Globus pallidus (tissue), 1 donor: ENCODE results near the gene TMEM63B.
"Not testable (repeated sequence)": the region's sequence is repeated elsewhere in the genome, so short reads cannot be mapped to it uniquely, and the experiment has no call there.

Source experiments
- DNase-seq: peaks from one replicate; pipeline ENCODE4 v3.0.0-alpha.2; 2015; ENCODE audit warnings: low spot score

TMEM63B gene

DNA sequence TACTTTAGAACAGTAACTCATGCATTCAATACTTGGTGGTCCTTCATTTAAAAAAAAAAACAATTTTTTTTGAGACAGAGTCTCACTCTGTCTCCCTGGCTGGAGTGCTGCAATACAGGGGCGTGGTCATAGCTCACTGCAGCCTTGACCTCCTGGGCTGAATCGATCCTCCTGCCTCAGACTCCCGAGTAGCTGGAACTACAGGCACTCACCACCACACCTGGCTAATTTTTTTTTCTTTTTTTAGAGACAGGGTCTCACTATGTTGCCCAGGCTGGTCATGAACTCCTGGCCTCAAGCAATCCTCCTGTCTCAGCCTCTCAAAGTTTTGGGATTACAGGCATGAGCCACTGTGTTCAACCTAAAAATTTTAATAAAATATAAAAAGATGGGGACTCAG, 17.2 kb downstream of the TMEM63B start:
- not testable (repeated sequence) for DNase-seq

DNA sequence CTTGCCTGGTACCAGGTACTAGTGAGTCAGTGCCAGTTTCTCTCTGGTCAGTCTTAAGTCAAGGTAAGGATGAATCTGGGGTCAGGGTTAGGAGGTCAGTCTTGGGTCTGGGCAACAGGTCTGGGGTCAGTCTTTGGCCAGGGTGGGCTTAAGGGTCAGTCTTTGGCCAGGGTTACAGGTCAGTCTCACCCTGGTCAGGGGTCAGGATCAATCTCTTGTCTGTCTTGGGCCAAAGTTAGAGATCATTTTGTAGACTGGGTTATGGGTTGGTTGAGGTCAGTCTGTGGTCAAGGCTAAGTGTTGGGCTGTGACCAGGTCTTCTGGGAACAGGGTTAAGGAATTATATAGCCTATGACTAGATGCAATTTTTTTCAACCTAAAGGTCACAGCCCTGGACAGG, 18.5 kb downstream of the TMEM63B start:
- DNase-seq = no peak

DNA sequence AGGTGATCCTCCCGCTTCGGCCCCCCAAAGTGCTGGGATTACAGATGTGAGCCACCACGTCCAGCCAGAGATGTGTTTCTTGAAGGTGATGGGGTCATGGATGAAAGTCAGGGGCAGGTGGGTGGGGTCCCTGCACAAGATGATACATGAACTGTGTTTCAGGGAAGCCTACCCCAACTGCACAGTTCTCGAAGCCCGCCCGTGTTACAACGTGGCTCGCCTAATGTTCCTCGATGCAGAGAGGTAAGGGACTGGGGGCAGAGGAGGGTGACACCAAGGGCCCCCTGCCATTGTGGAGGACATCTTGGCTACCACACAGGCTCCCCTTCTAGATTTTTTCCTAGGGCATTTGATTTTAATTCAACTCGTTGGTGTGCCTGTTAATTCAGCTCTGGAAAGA, 19.3 kb downstream of the TMEM63B start:
- DNase-seq = no peak

DNA sequence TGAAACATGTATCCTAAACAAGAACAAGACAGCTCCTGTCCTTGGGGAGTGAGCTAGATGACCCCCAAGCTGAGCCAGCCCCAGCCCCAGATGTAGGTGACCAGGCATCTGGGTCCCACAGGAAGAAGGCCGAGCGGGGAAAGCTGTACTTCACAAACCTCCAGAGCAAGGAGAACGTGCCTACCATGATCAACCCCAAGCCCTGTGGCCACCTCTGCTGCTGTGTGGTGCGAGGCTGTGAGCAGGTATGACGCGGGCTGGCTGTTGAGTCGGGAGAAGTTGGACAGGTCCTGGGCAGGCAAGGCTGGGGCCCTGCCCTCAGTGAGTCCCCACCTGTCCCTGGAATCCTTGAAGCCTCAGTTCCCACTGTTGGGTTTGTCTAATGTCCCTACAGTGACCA, 19.9 kb downstream of the TMEM63B start:
- DNase-seq = no peak

DNA sequence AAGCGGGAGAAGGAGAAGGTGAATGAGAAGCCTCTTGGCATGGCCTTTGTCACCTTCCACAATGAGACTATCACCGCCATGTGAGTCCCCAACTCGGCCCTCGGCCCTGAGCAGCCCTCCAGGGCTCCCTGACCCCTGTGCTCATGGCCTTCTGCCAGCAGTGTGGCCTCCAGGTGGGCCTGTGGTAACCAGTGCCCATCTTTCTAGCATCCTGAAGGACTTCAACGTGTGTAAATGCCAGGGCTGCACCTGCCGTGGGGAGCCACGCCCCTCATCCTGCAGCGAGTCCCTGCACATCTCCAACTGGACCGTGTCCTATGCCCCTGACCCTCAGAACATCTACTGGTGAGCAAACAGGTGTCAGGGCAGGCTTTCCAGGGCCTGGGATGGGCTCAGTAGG, 21.0 kb downstream of the TMEM63B start:
- DNase-seq = no peak

DNA sequence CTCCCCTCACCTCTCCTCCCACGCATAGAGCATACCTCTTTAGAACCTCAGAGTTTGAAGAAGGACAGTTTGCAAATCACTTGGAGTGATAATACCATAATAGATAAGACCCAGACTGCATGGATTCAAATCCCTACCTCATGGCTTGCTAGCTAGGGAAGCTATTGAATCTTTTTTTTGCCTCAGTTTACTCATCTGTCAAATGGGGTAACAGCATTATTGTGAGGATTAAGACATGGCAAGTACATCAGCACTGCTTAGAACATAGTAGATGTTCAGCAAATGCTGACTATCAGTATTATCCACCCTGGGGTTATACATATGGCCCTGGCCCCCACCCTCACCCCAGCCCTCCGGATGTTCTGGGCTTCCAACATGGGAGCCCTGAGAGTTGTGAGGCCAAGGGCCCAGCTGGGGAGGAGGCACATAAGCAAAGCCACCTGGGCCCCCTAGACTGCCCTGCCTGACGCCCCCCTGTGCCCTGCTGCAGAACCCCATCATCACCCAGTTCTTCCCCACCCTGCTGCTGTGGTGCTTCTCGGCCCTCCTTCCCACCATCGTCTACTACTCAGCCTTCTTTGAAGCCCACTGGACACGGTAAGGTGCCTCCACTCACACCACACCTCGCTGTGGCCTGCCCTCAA, 22.1 kb downstream of the TMEM63B start:
- DNase-seq = no peak

DNA sequence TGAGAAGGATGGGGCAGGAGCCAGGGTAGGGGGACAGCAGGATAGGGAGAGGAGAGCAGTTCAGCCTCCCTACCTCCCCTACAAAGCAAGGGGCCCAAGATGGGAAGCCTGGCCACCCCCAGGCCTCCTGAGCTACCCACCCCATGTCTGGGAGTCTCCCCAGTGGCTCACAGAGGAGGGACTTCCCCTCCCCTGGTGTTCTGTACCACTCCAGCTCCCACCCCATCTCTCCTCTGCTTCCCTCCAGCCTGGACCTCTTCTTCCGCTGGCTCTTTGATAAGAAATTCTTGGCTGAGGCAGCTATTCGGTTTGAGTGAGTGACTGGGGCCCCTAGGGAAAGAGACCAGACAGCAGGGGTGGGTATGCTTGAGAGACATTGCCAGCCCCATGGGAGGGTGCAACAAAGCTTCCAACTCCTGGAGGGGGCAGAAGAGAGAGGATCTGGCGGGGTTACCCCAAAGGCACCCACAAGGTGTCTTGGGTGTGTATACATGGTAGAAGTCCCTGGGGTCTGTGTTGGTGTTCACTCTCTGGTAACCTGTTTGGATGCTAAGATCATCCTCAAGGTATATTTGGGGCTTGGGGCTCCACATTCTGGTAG, 23.1 kb downstream of the TMEM63B start:
- DNase-seq = no peak

DNA sequence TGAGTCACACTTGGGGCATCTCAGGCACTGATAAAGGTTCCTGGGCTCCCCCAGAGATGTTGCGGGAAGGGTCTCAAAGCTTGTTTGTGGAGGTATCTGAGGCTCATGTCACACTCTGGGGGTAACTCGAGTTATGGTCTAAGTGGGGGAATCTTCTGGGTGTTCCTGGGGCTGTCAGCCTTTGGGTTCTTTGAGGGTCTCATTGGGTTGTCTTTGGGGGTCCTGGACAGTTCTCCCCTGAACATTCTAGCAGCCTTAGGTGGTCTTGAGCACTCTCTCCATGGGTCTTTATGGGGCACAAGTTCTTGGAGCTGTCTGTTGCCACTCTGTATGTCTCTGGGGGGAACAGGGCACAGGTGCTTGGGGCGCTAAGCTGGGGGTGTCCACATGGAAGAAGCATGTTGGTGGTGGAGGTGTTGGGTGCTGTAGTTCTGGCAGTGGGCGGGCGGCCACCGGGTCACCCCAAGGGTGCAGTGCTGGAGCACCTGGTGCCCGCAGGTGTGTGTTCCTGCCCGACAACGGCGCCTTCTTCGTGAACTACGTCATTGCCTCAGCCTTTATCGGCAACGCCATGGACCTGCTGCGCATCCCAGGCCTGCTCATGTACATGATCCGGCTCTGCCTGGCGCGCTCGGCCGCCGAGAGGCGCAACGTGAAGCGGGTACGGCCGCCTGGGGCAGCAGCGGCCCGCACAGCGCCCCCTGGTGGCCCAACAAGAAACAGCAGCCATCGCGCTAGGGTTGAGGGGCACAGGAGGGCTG, 24.2 kb downstream of the TMEM63B start:
- DNase-seq = peak; percentile 32

DNA sequence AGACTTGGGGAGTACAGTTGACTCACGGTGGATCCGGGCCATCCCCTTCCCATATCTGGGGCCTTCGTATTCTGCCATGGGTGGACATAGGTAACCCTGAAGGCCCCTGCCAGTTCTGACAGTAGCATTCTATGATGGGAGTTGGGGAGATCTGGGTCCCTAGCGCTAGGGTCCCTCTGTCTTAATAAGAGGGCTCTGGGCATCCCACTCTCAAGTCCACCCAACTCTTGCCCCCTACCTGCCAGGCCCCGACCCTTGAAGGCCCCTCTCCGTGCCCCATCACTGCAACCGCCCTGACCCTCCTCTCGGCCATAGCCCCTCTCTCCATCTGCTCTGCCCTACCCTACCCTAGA, 24.7 kb downstream of the TMEM63B start:
- DNase-seq = no peak

DNA sequence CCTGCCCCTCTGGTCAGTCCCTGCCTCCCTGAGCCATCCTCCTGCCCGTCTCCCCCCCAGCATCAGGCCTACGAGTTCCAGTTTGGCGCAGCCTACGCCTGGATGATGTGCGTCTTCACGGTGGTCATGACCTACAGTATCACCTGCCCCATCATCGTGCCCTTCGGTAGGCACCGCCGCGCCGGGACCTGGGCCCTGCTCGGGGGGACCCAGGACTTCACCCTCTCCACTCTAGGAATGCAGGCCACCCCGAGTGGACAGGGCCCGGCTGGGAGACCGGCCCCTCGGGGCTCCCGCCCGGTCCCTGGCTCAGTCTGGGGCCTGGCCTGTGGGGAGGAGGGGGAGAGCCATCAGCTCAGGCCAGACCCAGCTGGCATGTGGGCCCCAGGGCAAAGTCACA, 25.2 kb downstream of the TMEM63B start:
- DNase-seq = no peak

DNA sequence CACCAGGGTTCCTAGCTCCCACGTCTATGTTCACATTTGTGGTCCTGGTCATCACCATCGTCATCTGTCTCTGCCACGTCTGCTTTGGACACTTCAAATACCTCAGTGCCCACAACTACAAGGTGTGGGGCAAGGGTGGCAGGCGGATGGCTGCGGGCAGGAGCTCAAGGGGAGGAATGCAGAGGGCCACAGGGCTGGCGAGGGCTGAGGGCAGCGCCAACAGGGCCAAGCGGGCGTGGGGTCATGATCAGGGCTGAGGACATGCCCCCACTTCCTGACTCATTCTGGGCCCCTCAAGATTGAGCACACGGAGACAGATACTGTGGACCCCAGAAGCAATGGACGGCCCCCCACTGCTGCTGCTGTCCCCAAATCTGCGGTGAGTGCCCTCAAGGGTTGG, 26.7 kb downstream of the TMEM63B start:
- DNase-seq = no peak

DNA sequence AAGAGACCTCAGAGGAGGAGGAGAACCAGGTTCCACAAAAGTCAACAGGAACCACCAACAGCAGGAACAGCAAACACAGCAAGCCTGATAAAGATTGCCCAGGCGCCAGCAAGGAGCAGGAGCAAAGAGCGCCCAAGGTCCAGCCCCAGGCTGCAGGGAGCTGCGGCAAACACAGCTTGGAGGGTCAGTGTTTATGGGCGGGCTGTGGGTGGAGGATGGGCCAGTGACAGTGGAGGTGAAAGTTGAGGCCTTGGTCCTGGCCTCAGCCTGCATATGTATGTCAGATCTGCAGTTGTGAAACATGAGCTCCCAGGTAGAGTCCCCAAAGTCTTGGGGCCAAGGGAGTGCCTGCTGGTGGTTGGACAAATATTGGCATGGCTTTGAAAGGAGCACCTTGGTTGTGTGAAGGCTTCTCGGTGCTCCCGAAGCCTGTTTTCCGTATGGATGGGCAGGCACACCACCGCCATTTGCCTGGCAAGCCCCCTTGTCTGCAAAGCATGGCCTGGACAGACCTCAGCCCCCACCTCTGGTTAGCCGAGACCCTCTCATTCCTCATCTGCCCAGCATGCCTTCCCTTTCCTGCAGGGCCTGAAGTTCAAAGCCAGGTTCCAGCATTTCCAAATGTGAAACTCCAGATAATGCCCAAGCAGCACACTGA, 29.3 kb downstream of the TMEM63B start:
- no peak for DNase-seq

DNA sequence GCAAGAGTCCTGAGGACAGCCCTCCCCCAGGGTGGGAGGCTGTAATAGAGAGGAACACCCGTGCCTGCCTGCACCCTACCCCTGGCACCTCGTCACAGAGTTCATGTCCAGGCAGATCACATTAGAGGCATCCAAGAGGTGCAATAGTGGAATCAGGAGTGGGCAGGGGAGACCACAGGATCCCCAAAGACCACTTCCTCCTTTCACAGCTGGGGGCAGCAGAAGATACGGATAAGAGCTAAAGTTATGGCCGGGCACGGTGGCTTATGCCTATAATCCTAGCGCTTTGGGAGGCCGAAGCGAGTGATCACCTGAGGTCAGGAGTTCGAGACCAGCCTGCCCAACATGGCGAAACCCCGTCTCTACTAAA, 29.8 kb downstream of the TMEM63B start:
- no peak for DNase-seq

DNA sequence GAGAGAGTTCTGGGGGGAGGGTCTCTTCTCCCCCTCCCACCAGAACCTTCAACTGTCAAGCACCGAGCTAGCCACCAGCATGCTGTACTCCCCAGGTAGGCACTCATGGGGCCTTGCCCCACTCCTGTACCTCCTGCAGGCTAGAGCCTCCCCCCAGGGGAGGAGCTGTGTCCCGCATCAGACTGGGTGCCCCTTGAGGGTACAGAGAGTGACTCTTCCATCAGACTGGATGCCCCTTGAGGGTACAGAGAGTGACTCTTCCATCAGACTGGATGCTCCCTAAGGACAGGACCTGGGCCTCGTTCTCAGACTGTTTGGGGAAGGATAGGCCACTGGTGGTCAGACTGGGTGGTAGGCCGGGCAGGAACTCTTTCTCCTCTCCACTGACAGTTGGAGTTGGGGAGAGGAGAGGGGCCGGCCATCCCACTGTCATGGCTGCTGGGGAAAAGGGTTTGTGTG, 31.4 kb downstream of the TMEM63B start, which contains the start of gene CAPN11:
CAPN11 (plus strand) TSS at position 51 of the 459 bp plus-strand sequence; CDS start at position 80, 29 bp downstream.
- no peak for DNase-seq

DNA sequence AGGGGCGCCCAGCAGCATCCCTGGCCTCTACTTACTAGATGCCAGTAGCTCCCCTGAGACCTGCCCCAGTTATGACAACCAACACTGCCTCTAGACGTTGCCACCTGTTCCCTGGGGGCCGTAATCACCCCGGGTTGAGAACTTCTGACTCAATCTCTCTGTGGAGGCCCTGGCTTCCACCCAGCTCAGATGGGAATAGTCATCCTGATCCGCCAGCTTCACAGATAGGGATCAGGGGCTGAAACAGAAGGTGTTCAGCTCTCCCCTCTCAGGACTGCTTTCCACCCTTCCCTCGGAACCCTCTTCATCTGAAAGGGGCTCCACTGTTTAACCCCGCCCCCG, 34.6 kb downstream of the TMEM63B start:
- no peak for DNase-seq

DNA sequence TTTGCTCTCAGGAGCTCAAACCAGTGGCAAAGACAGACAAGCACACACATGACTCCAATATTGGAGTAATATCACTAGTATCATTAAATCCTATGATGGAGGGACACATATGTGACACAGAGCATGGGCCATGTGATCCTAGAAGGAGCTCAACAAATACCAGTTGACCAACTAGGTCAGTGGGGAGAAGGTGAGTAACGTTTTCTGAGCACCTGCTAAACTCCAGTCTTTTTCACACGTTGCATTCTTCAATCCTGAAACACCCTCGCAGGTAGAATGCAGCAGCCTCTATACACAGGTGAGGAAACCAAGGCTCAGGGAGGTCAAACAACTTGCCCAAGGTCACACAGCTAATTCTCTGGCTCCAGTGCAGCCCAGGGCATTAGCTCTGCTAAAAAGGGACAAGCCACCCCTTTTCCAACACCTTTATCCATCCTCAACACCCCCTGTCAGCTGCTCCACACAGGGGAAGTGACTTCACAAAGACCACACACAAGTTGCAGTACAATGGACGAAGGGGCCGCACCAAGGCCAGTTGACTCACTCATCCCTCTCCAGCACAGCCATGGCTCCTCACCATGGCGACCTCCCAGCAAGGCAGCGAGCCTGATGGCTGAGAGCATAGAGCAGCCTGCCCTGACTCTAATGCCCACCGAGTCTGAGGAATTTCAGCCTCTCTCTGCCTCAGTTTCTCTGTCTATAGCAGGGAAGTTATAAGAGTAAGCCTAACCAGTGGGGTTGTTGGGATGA, 35.7 kb downstream of the TMEM63B start:
- no peak for DNase-seq

DNA sequence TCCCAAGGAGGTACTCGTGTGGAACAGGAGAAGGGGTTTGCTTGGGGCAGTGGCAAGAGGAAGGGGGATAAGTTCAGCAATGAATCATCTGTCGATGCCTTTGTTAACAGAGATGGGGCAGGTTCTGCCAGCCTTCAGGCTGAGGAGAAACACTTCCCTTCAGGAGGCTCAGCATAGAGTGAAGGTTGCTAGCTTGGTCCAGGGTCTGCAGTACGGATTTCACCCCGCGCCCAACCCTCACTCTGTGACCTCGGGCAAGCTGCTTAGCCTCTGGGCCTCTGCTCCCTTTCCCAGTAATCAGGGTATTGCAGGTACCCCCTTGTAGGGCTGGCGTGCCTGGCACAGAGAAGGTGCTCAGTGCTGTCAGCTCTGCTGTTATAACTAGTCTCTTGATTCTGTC, 38.8 kb downstream of the TMEM63B start:
- no peak for DNase-seq

DNA sequence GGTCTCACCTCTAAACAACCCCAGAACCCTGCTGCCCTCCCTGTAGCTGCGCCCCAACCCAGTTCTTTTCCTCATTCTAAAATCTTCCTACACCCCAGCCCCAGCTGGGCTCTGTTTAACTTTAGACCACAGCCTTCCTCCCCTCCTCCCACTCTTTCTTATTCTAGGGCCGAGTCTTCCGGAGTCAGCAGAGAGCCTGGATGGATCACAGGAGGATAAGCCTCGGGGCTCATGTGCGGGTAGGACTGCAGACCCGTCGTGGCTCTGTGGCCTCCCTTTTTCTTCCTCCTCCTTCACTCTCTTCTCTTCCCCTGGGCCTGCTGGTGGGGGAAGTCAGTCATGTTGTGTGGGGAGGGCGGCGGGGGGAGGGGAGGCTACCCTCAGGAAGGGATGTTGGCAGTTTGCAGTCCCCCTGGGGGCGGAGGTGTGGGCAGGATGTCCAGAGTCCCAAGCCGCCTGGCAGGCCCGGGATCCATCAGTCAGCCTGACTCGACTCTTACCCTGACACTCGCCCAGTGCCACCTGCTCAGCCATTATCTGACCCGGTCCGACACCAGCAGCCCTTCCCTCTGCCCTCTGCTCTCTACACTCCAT, 39.3 kb downstream of the TMEM63B start:
- no peak for DNase-seq

DNA sequence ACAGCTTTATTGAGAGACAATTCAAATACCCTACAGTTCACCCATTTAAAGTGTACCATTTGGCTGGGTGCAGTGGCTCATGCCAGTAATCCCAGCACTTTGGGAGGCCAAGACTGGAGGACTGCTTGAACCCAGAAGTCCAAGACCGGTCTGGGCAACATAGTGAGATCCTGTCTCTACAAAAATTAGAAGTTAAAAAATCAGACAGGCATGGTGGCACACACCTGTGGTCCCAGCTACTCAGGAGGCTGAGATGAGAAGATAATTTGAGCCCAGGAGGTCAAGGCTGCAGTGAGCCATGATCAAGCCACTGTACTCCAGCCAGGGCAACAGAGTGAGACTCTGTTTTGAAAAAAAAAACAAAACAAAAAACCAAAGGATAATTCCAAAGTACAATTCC, 40.2 kb downstream of the TMEM63B start:
- DNase-seq = no peak

DNA sequence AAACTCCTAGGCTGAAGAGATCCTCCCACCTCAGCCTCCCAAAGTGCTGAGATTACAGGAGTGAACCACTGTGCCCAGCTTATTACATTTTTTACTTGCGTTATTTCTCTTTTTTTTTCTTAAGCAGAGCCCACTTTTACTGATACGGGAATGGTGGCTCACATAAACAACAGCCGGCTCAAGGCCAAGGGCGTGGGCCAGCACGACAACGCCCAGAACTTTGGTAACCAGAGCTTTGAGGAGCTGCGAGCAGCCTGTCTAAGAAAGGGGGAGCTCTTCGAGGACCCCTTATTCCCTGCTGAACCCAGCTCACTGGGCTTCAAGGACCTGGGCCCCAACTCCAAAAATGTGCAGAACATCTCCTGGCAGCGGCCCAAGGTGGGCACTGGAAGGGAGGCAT, 41.8 kb downstream of the TMEM63B start:
- no peak for DNase-seq

DNA sequence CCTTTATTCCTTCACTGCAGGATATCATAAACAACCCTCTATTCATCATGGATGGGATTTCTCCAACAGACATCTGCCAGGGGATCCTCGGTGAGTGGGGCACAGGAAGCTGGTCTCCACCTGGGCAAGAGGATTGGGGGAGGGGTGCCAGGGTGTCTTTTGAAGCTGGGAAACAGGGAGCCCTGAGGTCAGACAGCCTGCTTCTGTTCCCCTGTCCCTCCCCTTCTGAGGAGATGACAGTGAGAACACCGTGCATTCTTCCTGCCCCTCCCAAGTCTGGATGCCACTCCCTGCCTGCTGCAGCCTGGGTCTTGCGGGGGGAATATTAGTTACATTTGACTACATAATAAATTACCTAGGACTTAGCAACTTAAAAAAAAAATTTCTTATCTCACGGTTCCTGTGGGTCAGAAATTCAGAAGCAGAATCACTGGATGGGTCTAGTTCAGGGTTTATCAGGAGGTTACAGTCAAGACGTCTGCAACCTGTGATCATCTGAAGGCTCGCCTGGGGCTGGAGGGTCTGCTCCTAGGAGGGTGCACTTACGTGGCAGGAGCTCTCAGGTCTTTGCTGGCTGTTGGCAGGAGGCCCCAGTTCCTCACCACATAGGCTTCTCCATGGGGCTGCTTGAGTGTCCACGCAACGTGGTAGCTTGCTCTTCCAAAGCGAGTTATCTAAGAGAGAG, 42.7 kb downstream of the TMEM63B start:
- no peak for DNase-seq
